ENCODE measurements around the gene KRTAP1-3. TPM values are rescaled to one million over a fixed set of nuclear protein-coding genes. Genes with fewer than 3 reads are reported as not detected.

KRTAP1-3 gene
- polyA plus RNA-seq, 1 donor from 2014 or later: not detected

Other genes with a start within 250 kb of the KRTAP1-3 start
- not detected for gene KRT28, start 234.9 kb downstream of the KRTAP1-3 start, polyA plus RNA-seq
- 201 TPM for gene KRT10, start 212.3 kb downstream of the KRTAP1-3 start, polyA plus RNA-seq
- gene KRT12, start 167.7 kb downstream of the KRTAP1-3 start, polyA plus RNA-seq: not detected
- not detected for gene KRT20, start 149.6 kb downstream of the KRTAP1-3 start, polyA plus RNA-seq
- not detected for gene KRT23, start 97.2 kb downstream of the KRTAP1-3 start, polyA plus RNA-seq
- not detected for gene KRT39, start 67.9 kb downstream of the KRTAP1-3 start, polyA plus RNA-seq
- gene KRT40, start 50.5 kb downstream of the KRTAP1-3 start, polyA plus RNA-seq: not detected
- not detected for gene KRTAP3-3, start 40.7 kb downstream of the KRTAP1-3 start, polyA plus RNA-seq
- not detected for gene KRTAP3-2, start 35.0 kb downstream of the KRTAP1-3 start, polyA plus RNA-seq
- not detected for gene KRTAP3-1, start 25.7 kb downstream of the KRTAP1-3 start, polyA plus RNA-seq
- gene KRTAP1-5, start 7.7 kb downstream of the KRTAP1-3 start, polyA plus RNA-seq: not detected
- gene KRTAP1-4, start 4.7 kb downstream of the KRTAP1-3 start, polyA plus RNA-seq: not detected
- gene KRTAP1-1, start 6.6 kb upstream of the KRTAP1-3 start, polyA plus RNA-seq: not detected
- gene KRTAP2-1, start 12.4 kb upstream of the KRTAP1-3 start, polyA plus RNA-seq: not detected
- gene KRTAP2-2, start 20.4 kb upstream of the KRTAP1-3 start, polyA plus RNA-seq: not detected
- not detected for gene KRTAP2-3, start 25.2 kb upstream of the KRTAP1-3 start, polyA plus RNA-seq
- not detected for gene KRTAP2-4, start 31.0 kb upstream of the KRTAP1-3 start, polyA plus RNA-seq
- gene KRTAP4-7, start 49.3 kb upstream of the KRTAP1-3 start, polyA plus RNA-seq: not detected
- gene KRTAP4-8, start 63.3 kb upstream of the KRTAP1-3 start, polyA plus RNA-seq: not detected
- not detected for gene KRTAP4-16, start 67.3 kb upstream of the KRTAP1-3 start, polyA plus RNA-seq
- not detected for gene KRTAP4-9, start 70.5 kb upstream of the KRTAP1-3 start, polyA plus RNA-seq
- gene KRTAP4-11, start 83.5 kb upstream of the KRTAP1-3 start, polyA plus RNA-seq: not detected
- gene KRTAP4-12, start 89.3 kb upstream of the KRTAP1-3 start, polyA plus RNA-seq: not detected
- not detected for gene KRTAP4-6, start 105.7 kb upstream of the KRTAP1-3 start, polyA plus RNA-seq
- gene KRTAP4-5, start 115.0 kb upstream of the KRTAP1-3 start, polyA plus RNA-seq: not detected
- not detected for gene KRTAP4-4, start 125.9 kb upstream of the KRTAP1-3 start, polyA plus RNA-seq
- gene KRTAP4-3, start 133.3 kb upstream of the KRTAP1-3 start, polyA plus RNA-seq: not detected
- gene KRTAP4-2, start 143.3 kb upstream of the KRTAP1-3 start, polyA plus RNA-seq: not detected
- not detected for gene KRTAP4-1, start 150.0 kb upstream of the KRTAP1-3 start, polyA plus RNA-seq
- gene KRTAP9-1, start 155.0 kb upstream of the KRTAP1-3 start, polyA plus RNA-seq: not detected
- gene KRTAP9-2, start 191.8 kb upstream of the KRTAP1-3 start, polyA plus RNA-seq: not detected
- gene KRTAP9-3, start 197.6 kb upstream of the KRTAP1-3 start, polyA plus RNA-seq: not detected
- gene KRTAP9-8, start 203.1 kb upstream of the KRTAP1-3 start, polyA plus RNA-seq: not detected
- not detected for gene KRTAP9-4, start 214.8 kb upstream of the KRTAP1-3 start, polyA plus RNA-seq
- not detected for gene KRTAP9-9, start 220.5 kb upstream of the KRTAP1-3 start, polyA plus RNA-seq
- gene KRTAP9-6, start 230.5 kb upstream of the KRTAP1-3 start, polyA plus RNA-seq: not detected
- not detected for gene KRTAP9-7, start 240.8 kb upstream of the KRTAP1-3 start, polyA plus RNA-seq

All from IgD-negative memory B cell (primary cell).